Measurements from ENCODE around the gene GOLT1A. TPM values are rescaled to one million over a fixed set of nuclear protein-coding genes. Genes with fewer than 3 reads are reported as not detected.

GOLT1A gene
- total and polyA plus RNA-seq, 2 donors (not counting 1 experiment from before 2014, with no cell fraction given) = not detected

GRCh38 chr1:204217648-204218000, 3.8 kb upstream of the GOLT1A start:
- Mint-ChIP-seq H3K4me3 (no peak overlapping the region), H3K27ac (no peak overlapping the region), H3K9me3 (ENCODE audit: insufficient read depth) (peaks cover 3% of the 10 kb centered on the region), H3K27me3 (peaks cover 8% of the 10 kb centered on the region), H3K4me1 (peaks cover 7% of the 10 kb centered on the region)
- Histone ChIP-seq H3K4me2 (replicated peaks; ENCODE audit: low read depth, low read length, poor library complexity, severe bottlenecking) (no peak overlapping the region), H3K36me3 (replicated peaks in 1 of 2; ENCODE audit: control extremely low read depth in 1 of 2, control insufficient read depth in 1 of 2, extremely low read depth in 1 of 2, insufficient read depth in 2 of 2, low read length in 1 of 2) (no peaks in the 10 kb centered on the region), H3K79me2 (ENCODE audit: control insufficient read depth, insufficient read depth, low read length) (no peaks in the 10 kb centered on the region), H3K4me3 (ENCODE audit: control extremely low read depth in 1 of 5, extremely low read depth in 1 of 5, insufficient read depth in 1 of 5, low read depth in 2 of 5, low read length in 4 of 5) (no peak overlapping the region), H2AFZ (ENCODE audit: insufficient read depth, low read depth, low read length, poor library complexity, severe bottlenecking) (no peak overlapping the region), H3K27ac (ENCODE audit: low read length in 2 of 2) (no peak overlapping the region), H3K9ac (ENCODE audit: low read length) (no peak overlapping the region), H3K9me3 (ENCODE audit: control extremely low read depth in 1 of 3, control insufficient read depth in 2 of 3, insufficient read depth in 1 of 3, low read length in 2 of 3) (peaks cover 0 to 10% (median 0%) of the 10 kb centered on the region in 3 donors), H3K4me1 (ENCODE audit: control insufficient read depth in 2 of 2, insufficient read depth in 2 of 2, low read length in 2 of 2) (peaks cover 12 to 15% of the 10 kb centered on the region in 2 donors), H3K27me3 (replicated peaks in 1 of 4; ENCODE audit: control extremely low read depth in 1 of 4, control insufficient read depth in 3 of 4, insufficient read depth in 4 of 4, low read length in 3 of 4) (peaks cover 0 to 14% (median 7%) of the 10 kb centered on the region in 4 experiments), H4K20me1 (ENCODE audit: control insufficient read depth, insufficient read depth, low read length, poor library complexity, severe bottlenecking) (no peaks in the 10 kb centered on the region)
- no peak for DNase-seq
- no peak for ATAC-seq (ENCODE audit: low read depth)
- TF ChIP-seq EZH2 (IDR thresholded peaks at IDR 0.05; ENCODE audit: borderline replicate concordance, insufficient read depth, low read depth, low read length, poor library complexity, severe bottlenecking) (no peak), CTCF (IDR thresholded peaks at IDR 0.05) (no peak)
- ChIA-PET POLR2A (no interaction called here), CTCF (no interaction called here)
- intact Hi-C loops (cut with micrococcal nuclease) = no loop called here
- 95% methylated on average over 4 of the region's 4 CpGs for WGBS (ENCODE audit: insufficient coverage)

GRCh38 chr1:204216880-204217647, 3.3 kb upstream of the GOLT1A start:
- peaks cover 8% of the 10 kb centered on the region for H3K27me3 Mint-ChIP-seq
- no peak for ATAC-seq (ENCODE audit: low read depth)
- no peak overlapping the region for H3K27ac ChIP-seq (ENCODE audit: low read length in 2 of 2)
- no peak overlapping the region for H3K9ac ChIP-seq (ENCODE audit: low read length)
- ChIA-PET CTCF (no interaction called here), POLR2A (no interaction called here)
- no peak for TF ChIP-seq EZH2 (IDR thresholded peaks at IDR 0.05; ENCODE audit: borderline replicate concordance, insufficient read depth, low read depth, low read length, poor library complexity, severe bottlenecking)
- no peak for TF ChIP-seq CTCF (IDR thresholded peaks at IDR 0.05)
- H3K9me3 ChIP-seq (ENCODE audit: control extremely low read depth in 1 of 3, control insufficient read depth in 2 of 3, insufficient read depth in 1 of 3, low read length in 2 of 3) = peaks cover 0 to 10% (median 0%) of the 10 kb centered on the region in 3 donors
- H3K79me2 ChIP-seq (ENCODE audit: control insufficient read depth, insufficient read depth, low read length) = no peaks in the 10 kb centered on the region
- peaks cover 12 to 15% of the 10 kb centered on the region in 2 donors for H3K4me1 ChIP-seq (ENCODE audit: control insufficient read depth in 2 of 2, insufficient read depth in 2 of 2, low read length in 2 of 2)
- DNase-seq = no peak
- no peak overlapping the region for H3K4me3 ChIP-seq (ENCODE audit: control extremely low read depth in 1 of 5, extremely low read depth in 1 of 5, insufficient read depth in 1 of 5, low read depth in 2 of 5, low read length in 4 of 5)
- H3K27ac Mint-ChIP-seq = no peak overlapping the region
- no peak overlapping the region for H3K4me2 ChIP-seq (replicated peaks; ENCODE audit: low read depth, low read length, poor library complexity, severe bottlenecking)
- intact Hi-C loops (cut with micrococcal nuclease) = no loop called here
- peaks cover 0 to 14% (median 7%) of the 10 kb centered on the region in 4 experiments for H3K27me3 ChIP-seq (replicated peaks in 1 of 4; ENCODE audit: control extremely low read depth in 1 of 4, control insufficient read depth in 3 of 4, insufficient read depth in 4 of 4, low read length in 3 of 4)
- 90% methylated on average over 10 of the region's 11 CpGs for WGBS (ENCODE audit: insufficient coverage)
- H3K9me3 Mint-ChIP-seq (ENCODE audit: insufficient read depth) = peaks cover 3% of the 10 kb centered on the region
- peaks cover 7% of the 10 kb centered on the region for H3K4me1 Mint-ChIP-seq
- H3K4me3 Mint-ChIP-seq = no peak overlapping the region
- H3K36me3 ChIP-seq (replicated peaks in 1 of 2; ENCODE audit: control extremely low read depth in 1 of 2, control insufficient read depth in 1 of 2, extremely low read depth in 1 of 2, insufficient read depth in 2 of 2, low read length in 1 of 2) = no peaks in the 10 kb centered on the region
- no peak overlapping the region for H2AFZ ChIP-seq (ENCODE audit: insufficient read depth, low read depth, low read length, poor library complexity, severe bottlenecking)
- no peaks in the 10 kb centered on the region for H4K20me1 ChIP-seq (ENCODE audit: control insufficient read depth, insufficient read depth, low read length, poor library complexity, severe bottlenecking)
